CD4-positive, alpha-beta T cell (primary cell): ENCODE results near the gene OTOP3. TPM values are rescaled to one million over a fixed set of nuclear protein-coding genes. Genes with fewer than 3 reads are reported as not detected.

Experiments
- ATAC-seq: fragments of 200-7000 bp; cut with Tn5 transposase; one replicate; pipeline ENCODE4 v1.10.0; 2022; ENCODE audit warnings: mild to moderate bottlenecking; ENCODE audit not compliant: poor library complexity
- CTCF ChIA-PET: fragments of 350-600 bp; sonication (Branson Sonifier 250); formaldehyde crosslinking; loops from one replicate; lab custom pipeline; 2021; ENCODE audit warnings: antibody characterized with exemption, inconsistent platforms; lab: Charles Lee
- POLR2A ChIA-PET: fragments of 350-600 bp; sonication (Branson Sonifier 250); formaldehyde crosslinking; loops from one replicate; lab custom pipeline; 2021; ENCODE audit warnings: antibody characterized with exemption, inconsistent platforms; lab: Charles Lee
- DNase-seq, 14 experiments: peaks; one replicate each; pipeline ENCODE4 v3.0.0-alpha.2; 2013 to 2020; ENCODE audit warnings: mixed read lengths in 2 of 14
- H3K27ac ChIP-seq, 2 donors: one replicate each; pipeline versions ENCODE4 v1.5.1 to v1.7.0; 2013; ENCODE audit warnings: low read length in 2 of 2, low read depth in 1 of 2, mild to moderate bottlenecking in 1 of 2
- H3K27me3 ChIP-seq, 2 experiments: 1 replicate in 1 of 2; 2 replicates in 1 of 2; pipeline versions ENCODE4 v1.6.1 to v1.7.0; 2013; ENCODE audit warnings: low read length in 2 of 2, control low read depth in 1 of 2, mild to moderate bottlenecking in 1 of 2, moderate library complexity in 1 of 2; ENCODE audit not compliant: insufficient read depth in 2 of 2, control insufficient read depth in 1 of 2
- H3K36me3 ChIP-seq: one replicate; pipeline ENCODE4 v1.6.1; 2013; ENCODE audit warnings: low read length, control low read depth; ENCODE audit not compliant: insufficient read depth
- H3K4me1 ChIP-seq: one replicate; pipeline ENCODE4 v1.6.1; 2013; ENCODE audit warnings: low read length, control low read depth; ENCODE audit not compliant: insufficient read depth
- H3K4me3 ChIP-seq: one replicate; pipeline ENCODE4 v1.5.1; 2013; ENCODE audit warnings: mild to moderate bottlenecking, low read length, moderate library complexity
- H3K9me3 ChIP-seq, 2 experiments: 1 replicate in 1 of 2; 2 replicates in 1 of 2; pipeline versions ENCODE4 v1.6.1 to v1.7.0; 2013; ENCODE audit warnings: low read length in 2 of 2, mild to moderate bottlenecking in 2 of 2, control low read depth in 1 of 2, moderate library complexity in 1 of 2; ENCODE audit not compliant: control insufficient read depth in 1 of 2, insufficient read depth in 1 of 2
- H3K27ac Mint-ChIP-seq: one replicate; pipeline ENCODE4 v1.8.0; 2020; ENCODE audit warnings: mixed read lengths
- H3K27me3 Mint-ChIP-seq: one replicate; pipeline ENCODE4 v1.8.0; 2021; ENCODE audit warnings: mixed read lengths
- H3K36me3 Mint-ChIP-seq: one replicate; pipeline ENCODE4 v1.8.0; 2021; ENCODE audit warnings: low read depth, mixed read lengths
- H3K4me1 Mint-ChIP-seq: one replicate; pipeline ENCODE4 v1.8.0; 2021; ENCODE audit warnings: low read depth, mixed read lengths
- H3K4me3 Mint-ChIP-seq: one replicate; pipeline ENCODE4 v1.8.0; 2020; ENCODE audit warnings: mild to moderate bottlenecking, mixed read lengths
- H3K9me3 Mint-ChIP-seq: one replicate; pipeline ENCODE4 v1.8.0; 2020; ENCODE audit warnings: mixed read lengths
- intact Hi-C, 2 experiments: fragments of 100-400 bp; cut with DNase I in 1 of 2; cut with micrococcal nuclease in 1 of 2; formaldehyde crosslinking; loops; one replicate each; pipeline versions ENCODE4 v1.15.1 to v1.9.0; 2023 to 2025; cut with DNase I, micrococcal nuclease
- total RNA-seq, 174 experiments: library from RNA in 2 of 174; stranded (reverse) in 2 of 174; gene quantifications; one replicate each; pipeline ENCODE4 v1.2.3 and lab custom pipeline; 2021 to 2026
- TF ChIP-seq, protein P1 (sequence below): fragments of 200-600 bp; IDR thresholded peaks from one replicate; pipeline ENCODE4 v1.8.0; 2022; ENCODE audit warnings: antibody characterized with exemption, mild to moderate bottlenecking

Gene OTOP3
- total RNA-seq, 2 experiments from 2014 or later, result not detected

DNA sequence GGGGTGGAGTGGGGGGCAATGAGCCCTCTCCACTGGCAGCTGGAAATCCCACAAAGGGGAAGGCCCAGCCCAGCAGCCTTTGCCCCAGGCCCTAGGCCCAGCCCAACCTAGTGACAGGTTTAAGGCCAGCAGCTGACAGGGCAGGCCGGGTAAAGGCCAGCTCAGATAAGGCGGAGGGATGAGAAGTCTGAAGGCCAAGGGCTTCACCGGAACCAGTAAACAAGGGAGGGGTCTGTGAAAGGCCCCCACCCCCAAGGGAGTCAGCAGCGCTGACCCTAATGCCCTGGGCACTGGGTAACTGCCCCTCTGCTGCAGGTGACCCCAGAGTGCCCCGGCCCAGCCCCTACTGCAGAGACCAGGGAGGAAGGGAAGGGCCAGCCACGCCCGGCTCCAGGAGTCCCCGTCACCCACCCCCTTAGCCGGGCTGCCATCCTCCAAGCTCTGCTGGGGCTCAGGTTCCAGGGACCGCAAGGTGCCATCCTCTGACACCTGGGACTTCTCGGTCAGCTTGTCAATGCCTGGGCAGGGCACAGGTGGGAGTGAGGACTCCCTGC lies 17.5 kb downstream of the OTOP3 start:
- Mint-ChIP-seq H3K4me1 (no peaks in the 10 kb centered on the region), H3K4me3 (no peak overlapping the region), H3K27ac (no peak overlapping the region), H3K9me3 (no peaks in the 10 kb centered on the region), H3K36me3 (no peaks in the 10 kb centered on the region), H3K27me3 (no peaks in the 10 kb centered on the region)
- peaks cover 5% of the 10 kb centered on the region for H3K4me1 ChIP-seq
- intact Hi-C loops, result loop anchor here in 1 of 2 experiments (10.0 kb wide), 1 partner anchor 158 kb away; no protein-coding TSS in a partner anchor
- ChIA-PET CTCF (no interaction called here), POLR2A (no interaction called here)
- H3K27me3 ChIP-seq, result no peaks in the 10 kb centered on the region
- no peak overlapping the region for H3K27ac ChIP-seq
- H3K9me3 ChIP-seq, result peaks cover 0 to 3% of the 10 kb centered on the region in 2 experiments
- ATAC-seq (no peak), DNase-seq (no peak)
- no peaks in the 10 kb centered on the region for H3K36me3 ChIP-seq
- no peak overlapping the region for H3K4me3 ChIP-seq
- TF ChIP-seq, protein P1, sequence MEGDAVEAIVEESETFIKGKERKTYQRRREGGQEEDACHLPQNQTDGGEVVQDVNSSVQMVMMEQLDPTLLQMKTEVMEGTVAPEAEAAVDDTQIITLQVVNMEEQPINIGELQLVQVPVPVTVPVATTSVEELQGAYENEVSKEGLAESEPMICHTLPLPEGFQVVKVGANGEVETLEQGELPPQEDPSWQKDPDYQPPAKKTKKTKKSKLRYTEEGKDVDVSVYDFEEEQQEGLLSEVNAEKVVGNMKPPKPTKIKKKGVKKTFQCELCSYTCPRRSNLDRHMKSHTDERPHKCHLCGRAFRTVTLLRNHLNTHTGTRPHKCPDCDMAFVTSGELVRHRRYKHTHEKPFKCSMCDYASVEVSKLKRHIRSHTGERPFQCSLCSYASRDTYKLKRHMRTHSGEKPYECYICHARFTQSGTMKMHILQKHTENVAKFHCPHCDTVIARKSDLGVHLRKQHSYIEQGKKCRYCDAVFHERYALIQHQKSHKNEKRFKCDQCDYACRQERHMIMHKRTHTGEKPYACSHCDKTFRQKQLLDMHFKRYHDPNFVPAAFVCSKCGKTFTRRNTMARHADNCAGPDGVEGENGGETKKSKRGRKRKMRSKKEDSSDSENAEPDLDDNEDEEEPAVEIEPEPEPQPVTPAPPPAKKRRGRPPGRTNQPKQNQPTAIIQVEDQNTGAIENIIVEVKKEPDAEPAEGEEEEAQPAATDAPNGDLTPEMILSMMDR, result no peak

DNA sequence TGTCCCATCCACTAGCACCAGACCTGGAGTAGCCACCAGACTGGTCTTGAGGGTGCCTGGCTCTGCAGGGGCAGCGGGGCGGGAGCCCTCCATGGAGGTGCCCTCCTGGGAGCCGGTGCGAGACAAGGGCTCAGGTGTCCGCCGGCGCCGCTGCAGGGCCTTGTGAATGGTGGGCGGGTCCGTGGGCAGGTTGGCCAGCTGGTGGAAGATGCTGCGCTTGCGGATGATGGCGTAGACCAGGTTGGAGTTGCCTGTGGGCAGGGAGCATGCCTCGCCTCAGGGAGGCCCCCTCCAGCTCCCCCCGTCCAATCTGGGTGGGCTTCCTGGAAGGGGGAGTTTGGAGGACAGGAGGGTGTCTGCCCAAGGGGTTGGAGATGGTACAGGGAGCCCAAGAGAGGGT lies 18.4 kb downstream of the OTOP3 start:
- H3K4me1 ChIP-seq, result peaks cover 5% of the 10 kb centered on the region
- CTCF ChIA-PET, result no interaction called here
- POLR2A ChIA-PET, result no interaction called here
- H3K36me3 ChIP-seq, result no peaks in the 10 kb centered on the region
- DNase-seq (no peak), ATAC-seq (no peak)
- Mint-ChIP-seq H3K9me3 (no peaks in the 10 kb centered on the region), H3K27ac (no peak overlapping the region), H3K4me1 (no peaks in the 10 kb centered on the region), H3K27me3 (no peaks in the 10 kb centered on the region), H3K36me3 (no peaks in the 10 kb centered on the region), H3K4me3 (no peak overlapping the region)
- peaks cover 0 to 3% of the 10 kb centered on the region in 2 experiments for H3K9me3 ChIP-seq
- no peak overlapping the region for H3K27ac ChIP-seq
- no peaks in the 10 kb centered on the region for H3K27me3 ChIP-seq
- intact Hi-C loops, result loop anchor here in 1 of 2 experiments (10.0 kb wide), 1 partner anchor 159 kb away; no protein-coding TSS in a partner anchor
- TF ChIP-seq, protein P1, result no peak
- H3K4me3 ChIP-seq, result no peak overlapping the region

DNA sequence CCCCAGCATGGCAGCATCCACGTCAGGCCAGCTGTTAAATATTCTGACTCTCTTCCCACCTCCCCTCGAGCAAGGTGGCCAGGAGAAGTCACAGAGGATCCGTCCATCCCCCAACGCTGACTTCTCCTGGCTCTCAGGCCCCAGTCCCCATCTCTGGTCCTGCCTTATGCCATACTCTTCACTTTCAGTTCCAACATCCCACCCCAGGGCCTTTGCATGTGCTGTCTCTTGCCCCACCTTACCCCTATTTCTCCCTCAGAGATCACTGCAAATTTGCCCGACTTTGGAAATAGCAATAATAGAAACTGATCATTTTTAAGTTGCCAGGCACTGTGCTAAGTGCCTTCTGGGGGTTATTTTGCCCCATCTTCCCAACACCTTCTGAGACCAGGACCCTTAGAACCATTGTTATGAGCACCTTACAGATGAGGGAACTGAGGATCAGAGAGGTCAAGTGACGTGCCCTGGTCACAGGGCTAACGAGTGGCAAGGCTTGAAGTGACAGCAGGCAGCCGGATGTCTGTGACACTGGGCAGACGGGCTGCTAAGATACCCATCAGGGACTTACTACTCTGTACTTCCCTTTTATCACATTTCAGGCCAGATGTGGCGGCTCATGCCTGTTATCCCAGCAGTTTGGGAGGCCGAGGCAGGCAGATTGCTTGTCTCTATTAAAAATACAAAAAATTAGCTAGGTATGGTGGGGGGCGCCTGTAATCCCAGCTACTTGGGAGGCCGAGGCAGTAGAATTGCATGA lies 19.1 kb downstream of the OTOP3 start:
- H3K27ac Mint-ChIP-seq, result no peak overlapping the region
- no peaks in the 10 kb centered on the region for H3K27me3 Mint-ChIP-seq
- intact Hi-C loops, result loop anchor here in 1 of 2 experiments (5.0 to 10.0 kb wide), 2 partner anchors 160 to 298 kb away; no protein-coding TSS in a partner anchor
- H3K4me1 Mint-ChIP-seq, result no peaks in the 10 kb centered on the region
- H3K36me3 Mint-ChIP-seq, result no peaks in the 10 kb centered on the region
- no peaks in the 10 kb centered on the region for H3K36me3 ChIP-seq
- no peaks in the 10 kb centered on the region for H3K9me3 Mint-ChIP-seq
- H3K4me3 ChIP-seq, result no peak overlapping the region
- ChIA-PET CTCF (no interaction called here), POLR2A (no interaction called here)
- H3K4me1 ChIP-seq, result peaks cover 5% of the 10 kb centered on the region
- H3K27me3 ChIP-seq, result no peaks in the 10 kb centered on the region
- ATAC-seq (no peak), DNase-seq (no peak)
- H3K4me3 Mint-ChIP-seq, result no peak overlapping the region
- TF ChIP-seq, protein P1, result no peak
- H3K27ac ChIP-seq, result no peak overlapping the region
- H3K9me3 ChIP-seq, result peaks cover 0 to 3% of the 10 kb centered on the region in 2 experiments
